GM23248 (cell line): ENCODE measurements around the gene SLC44A5. TPM values are rescaled to one million over a fixed set of nuclear protein-coding genes. Genes with fewer than 3 reads are reported as not detected.

Experiments used
- DNase-seq: peaks from one replicate; pipeline ENCODE4 v3.0.0-alpha.2; 2015
- H2AFZ ChIP-seq: fragments of 200-600 bp; sonication (generic); 2 replicates; pipeline ENCODE4 v1.6.1; 2016; ENCODE audit warnings: antibody characterized with exemption
- H3F3A ChIP-seq: fragments of 200-600 bp; sonication (generic); 2 replicates; pipeline ENCODE4 v1.6.1; 2016; ENCODE audit warnings: mild to moderate bottlenecking, antibody characterized with exemption, mixed run types; ENCODE audit not compliant: insufficient read depth
- H3K27ac ChIP-seq: fragments of 200-600 bp; sonication (generic); 2 replicates; pipeline ENCODE4 v1.5.1; 2016; ENCODE audit warnings: mild to moderate bottlenecking
- H3K27me3 ChIP-seq: fragments of 200-600 bp; sonication (generic); replicated peaks from 2 replicates; pipeline ENCODE4 v1.6.1; 2016; ENCODE audit warnings: mild to moderate bottlenecking; ENCODE audit not compliant: insufficient read depth
- H3K36me3 ChIP-seq: fragments of 200-600 bp; sonication (generic); 2 replicates; pipeline ENCODE4 v1.6.1; 2016; ENCODE audit warnings: low read depth, mild to moderate bottlenecking
- H3K4me1 ChIP-seq: fragments of 200-600 bp; sonication (generic); 2 replicates; pipeline ENCODE4 v1.6.1; 2016; ENCODE audit warnings: mild to moderate bottlenecking; ENCODE audit not compliant: insufficient read depth
- H3K4me2 ChIP-seq: fragments of 200-600 bp; sonication (generic); one replicate; pipeline ENCODE4 v1.6.1; 2016; ENCODE audit warnings: mild to moderate bottlenecking; ENCODE audit not compliant: unreplicated experiment
- H3K4me3 ChIP-seq: fragments of 200-600 bp; sonication (generic); 2 replicates; pipeline ENCODE4 v1.5.1; 2016; ENCODE audit warnings: mild to moderate bottlenecking
- H3K79me2 ChIP-seq: fragments of 200-600 bp; sonication (generic); 2 replicates; pipeline ENCODE4 v1.6.1; 2016; ENCODE audit warnings: mild to moderate bottlenecking; ENCODE audit not compliant: insufficient read depth
- H3K9ac ChIP-seq: fragments of 200-600 bp; sonication (generic); 2 replicates; pipeline ENCODE4 v1.6.1; 2016; ENCODE audit warnings: mild to moderate bottlenecking
- H3K9me2 ChIP-seq: fragments of 200-600 bp; sonication (generic); 2 replicates; pipeline ENCODE4 v1.6.1; 2016; ENCODE audit warnings: mixed run types, mild to moderate bottlenecking, moderate library complexity; ENCODE audit not compliant: insufficient read depth
- H3K9me3 ChIP-seq: fragments of 200-600 bp; sonication (generic); one replicate; pipeline ENCODE4 v1.6.1; 2017; ENCODE audit warnings: low read depth
- H4K20me1 ChIP-seq: fragments of 200-600 bp; sonication (generic); 2 replicates; pipeline ENCODE4 v1.6.0; 2016; ENCODE audit not compliant: insufficient read depth
- EZH2 ChIP-seq: fragments of 200-600 bp; sonication (generic); IDR thresholded peaks from 2 replicates; pipeline ENCODE4 v1.6.1; 2018; ENCODE audit warnings: antibody characterized with exemption, mild to moderate bottlenecking; ENCODE audit not compliant: insufficient read depth, poor library complexity, severe bottlenecking
- EZH2phosphoT487 ChIP-seq: fragments of 200-600 bp; sonication (generic); IDR thresholded peaks from 2 replicates; pipeline ENCODE4 v1.6.1; 2018; ENCODE audit warnings: antibody characterized with exemption, moderate library complexity, mild to moderate bottlenecking, low read depth; ENCODE audit not compliant: insufficient read depth
- WGBS, 2 experiments: methylation state at CpG; one replicate each; pipeline ENCODE4 v1.1.6; 2015 to 2017; ENCODE audit warnings: low lambda C conversion rate in 2 of 2, low coverage in 1 of 2; ENCODE audit errors: missing lambda C conversion rate in 2 of 2; 5-methylcytosine and 5-hydroxymethylcytosine counted together
- in situ Hi-C: fragments of 300-500 bp; cut with MboI; formaldehyde crosslinking; loops from 2 replicates; pipeline ENCODE4 v1.15.0; 2020
- polyA plus RNA-seq: library from polyadenylated mRNA; unstranded; fragments of >200 nt; fragmentation: Nextera tagmentation; extraction: Ambion mirVana; gene quantifications from 2 replicates; pipeline ENCODE4 v1.2.1, GENCODE V29; 2016
- total RNA-seq: library from RNA; depleted of rRNA; stranded (reverse); fragments of >200 nt; shearing (Covaris generic); gene quantifications from 2 replicates; pipeline ENCODE4 v1.2.3, GENCODE V29; 2014

Gene SLC44A5
- total and polyA plus RNA-seq, 2 experiments from 2014 or later = not detected

DNA sequence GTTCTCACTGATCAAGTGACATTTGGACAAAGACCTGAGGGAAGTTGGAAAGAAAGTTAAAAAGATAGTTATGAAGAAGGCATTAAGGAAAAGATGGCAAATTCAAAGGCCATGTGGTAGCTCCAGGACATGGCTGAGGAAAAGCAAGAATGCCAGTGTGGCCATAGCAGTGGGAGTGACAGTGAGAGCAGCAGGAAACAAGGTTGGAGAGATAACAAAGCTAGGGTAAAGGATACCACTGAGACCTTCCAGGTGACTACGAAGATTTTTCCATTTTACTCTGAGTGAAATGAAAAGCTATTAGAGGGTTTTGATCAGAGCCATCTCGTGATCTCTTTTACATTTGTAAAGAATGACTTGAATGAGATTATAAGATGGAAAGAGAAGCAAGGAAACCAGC lies 170.6 kb downstream of the SLC44A5 start:
- Histone ChIP-seq H3K36me3 (no peaks in the 10 kb centered on the region), H3K4me1 (no peaks in the 10 kb centered on the region), H3F3A (no peaks in the 10 kb centered on the region), H3K79me2 (no peaks in the 10 kb centered on the region), H3K4me2 (no peak overlapping the region), H3K4me3 (no peak overlapping the region), H3K9me2 (no peaks in the 10 kb centered on the region), H4K20me1 (no peaks in the 10 kb centered on the region), H3K9me3 (no peaks in the 10 kb centered on the region), H3K27me3 (no peaks in the 10 kb centered on the region), H3K9ac (no peak overlapping the region), H2AFZ (no peak overlapping the region), H3K27ac (no peak overlapping the region)
- in situ Hi-C loops = no loop called here
- 15 to 21% methylated on average over 2 of the region's 2 CpGs for WGBS, 2 experiments
- no peak for TF ChIP-seq EZH2
- TF ChIP-seq EZH2phosphoT487 = no peak
- no peak for DNase-seq

DNA sequence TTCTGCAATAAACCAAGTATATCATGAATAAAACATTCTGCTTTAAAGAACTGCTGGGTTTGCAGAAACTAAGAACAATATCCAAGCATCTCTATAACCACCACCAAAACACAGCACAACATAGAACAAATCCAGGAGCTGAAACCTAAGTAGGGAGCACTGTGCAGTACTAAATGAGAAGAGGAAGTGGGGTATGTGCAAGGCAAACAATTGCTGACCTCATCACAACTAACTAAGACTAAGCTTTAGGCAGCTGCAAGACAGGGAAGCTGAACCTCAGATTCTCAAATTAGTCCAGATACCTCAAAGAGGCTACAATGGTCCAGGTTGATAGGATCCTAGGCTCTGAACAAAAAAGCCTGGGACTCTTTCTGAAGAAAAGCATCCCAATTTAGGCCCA lies 172.6 kb downstream of the SLC44A5 start:
- Histone ChIP-seq H3F3A (no peaks in the 10 kb centered on the region), H3K9ac (no peak overlapping the region), H2AFZ (no peak overlapping the region), H3K27ac (no peak overlapping the region), H4K20me1 (no peaks in the 10 kb centered on the region), H3K9me2 (no peaks in the 10 kb centered on the region), H3K4me3 (no peak overlapping the region), H3K27me3 (no peaks in the 10 kb centered on the region), H3K79me2 (no peaks in the 10 kb centered on the region), H3K4me1 (no peaks in the 10 kb centered on the region), H3K36me3 (no peaks in the 10 kb centered on the region), H3K4me2 (no peak overlapping the region), H3K9me3 (no peaks in the 10 kb centered on the region)
- DNase-seq = no peak
- TF ChIP-seq EZH2 = no peak
- TF ChIP-seq EZH2phosphoT487 = no peak
- in situ Hi-C loops = no loop called here

DNA sequence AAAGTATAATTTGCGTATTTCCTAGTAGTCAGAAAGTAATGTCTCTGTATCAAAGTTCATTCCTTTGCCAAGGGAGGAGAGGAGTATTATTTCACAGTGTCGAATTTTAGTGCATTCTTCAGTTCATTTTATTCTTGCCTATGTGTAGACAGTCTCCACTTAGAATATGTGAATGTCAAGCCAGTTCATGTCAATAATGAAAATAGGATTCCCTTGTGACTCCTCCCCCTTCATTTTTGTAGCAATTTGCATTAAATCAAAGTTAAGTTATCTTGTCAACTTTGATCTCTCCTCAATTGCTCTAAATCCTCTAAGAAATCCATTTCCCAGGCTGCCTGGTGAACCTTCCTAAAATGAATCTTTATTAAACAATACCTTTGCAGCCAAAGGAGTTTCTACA lies 179.1 kb downstream of the SLC44A5 start:
- no peaks in the 10 kb centered on the region for H3K27me3 ChIP-seq
- no peak overlapping the region for H2AFZ ChIP-seq
- H3K9me2 ChIP-seq = no peaks in the 10 kb centered on the region
- H3K4me3 ChIP-seq = no peak overlapping the region
- no peak overlapping the region for H3K9ac ChIP-seq
- no peaks in the 10 kb centered on the region for H3K36me3 ChIP-seq
- no peaks in the 10 kb centered on the region for H3K79me2 ChIP-seq
- TF ChIP-seq EZH2phosphoT487 (no peak), EZH2 (no peak)
- H3F3A ChIP-seq = no peaks in the 10 kb centered on the region
- in situ Hi-C loops = no loop called here
- H3K27ac ChIP-seq = no peak overlapping the region
- no peaks in the 10 kb centered on the region for H3K9me3 ChIP-seq
- 2 to 8% methylated on average over 2 of the region's 2 CpGs for WGBS, 2 experiments
- DNase-seq = no peak
- H3K4me1 ChIP-seq = no peaks in the 10 kb centered on the region
- no peak overlapping the region for H3K4me2 ChIP-seq
- no peaks in the 10 kb centered on the region for H4K20me1 ChIP-seq

DNA sequence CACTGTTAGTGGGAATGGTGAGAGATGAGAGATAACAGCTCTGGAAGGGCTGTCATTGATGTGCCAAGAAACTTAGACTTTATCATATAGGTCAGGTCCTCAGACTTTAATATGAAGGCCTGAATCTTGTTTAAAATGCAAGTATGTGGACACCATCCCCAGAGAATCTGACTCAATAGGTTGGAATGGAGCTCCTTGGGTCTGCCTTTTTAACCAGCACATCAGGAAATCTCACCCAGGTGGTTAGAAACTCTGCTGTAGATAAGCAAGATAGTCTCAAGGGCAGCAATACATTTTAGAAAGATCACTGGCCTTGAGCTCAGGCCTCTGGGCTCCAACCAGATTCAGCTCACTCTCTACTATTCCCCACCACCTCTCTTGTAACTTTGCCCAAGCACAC lies 180.4 kb downstream of the SLC44A5 start:
- TF ChIP-seq EZH2 (no peak), EZH2phosphoT487 (no peak)
- H3K9me3 ChIP-seq = no peaks in the 10 kb centered on the region
- no peaks in the 10 kb centered on the region for H4K20me1 ChIP-seq
- H3K79me2 ChIP-seq = no peaks in the 10 kb centered on the region
- no peak overlapping the region for H3K4me3 ChIP-seq
- no peaks in the 10 kb centered on the region for H3K4me1 ChIP-seq
- no peak overlapping the region for H3K9ac ChIP-seq
- no peak overlapping the region for H3K4me2 ChIP-seq
- H3K36me3 ChIP-seq = no peaks in the 10 kb centered on the region
- in situ Hi-C loops = no loop called here
- H3K27ac ChIP-seq = no peak overlapping the region
- no peak for DNase-seq
- no peaks in the 10 kb centered on the region for H3F3A ChIP-seq
- H2AFZ ChIP-seq = no peak overlapping the region
- H3K27me3 ChIP-seq = no peaks in the 10 kb centered on the region
- H3K9me2 ChIP-seq = no peaks in the 10 kb centered on the region

DNA sequence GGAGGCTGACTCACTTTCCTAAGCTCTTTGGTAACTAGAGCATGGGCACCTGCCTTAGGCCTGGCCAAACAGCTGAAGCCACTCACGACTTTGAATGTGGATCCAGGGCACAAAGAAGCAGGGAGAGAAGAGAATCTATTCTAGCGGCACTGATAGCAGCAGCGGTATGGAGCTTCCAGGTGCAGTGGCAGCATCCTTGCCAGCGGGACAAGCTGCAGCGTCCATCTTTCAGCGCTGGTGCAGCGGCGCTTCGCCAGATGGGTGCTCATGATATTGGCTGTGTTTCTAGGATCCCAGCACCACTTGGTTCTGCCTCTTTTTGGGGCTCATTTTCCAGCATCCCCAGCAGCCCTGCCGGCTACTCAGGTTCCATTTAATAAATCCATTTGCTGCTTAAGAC lies 184.2 kb downstream of the SLC44A5 start:
- H3K4me3 ChIP-seq = no peak overlapping the region
- H2AFZ ChIP-seq = no peak overlapping the region
- H3K4me1 ChIP-seq = no peaks in the 10 kb centered on the region
- no peaks in the 10 kb centered on the region for H3K79me2 ChIP-seq
- H3K9me2 ChIP-seq = no peaks in the 10 kb centered on the region
- in situ Hi-C loops = no loop called here
- TF ChIP-seq EZH2phosphoT487 = no peak
- TF ChIP-seq EZH2 = no peak
- H4K20me1 ChIP-seq = no peaks in the 10 kb centered on the region
- no peaks in the 10 kb centered on the region for H3K27me3 ChIP-seq
- H3K9ac ChIP-seq = no peak overlapping the region
- no peak overlapping the region for H3K4me2 ChIP-seq
- H3F3A ChIP-seq = no peaks in the 10 kb centered on the region
- DNase-seq = no peak
- no peaks in the 10 kb centered on the region for H3K9me3 ChIP-seq
- H3K27ac ChIP-seq = no peak overlapping the region
- 43 to 44% methylated on average over 10 of the region's 10 CpGs for WGBS, 2 experiments
- no peaks in the 10 kb centered on the region for H3K36me3 ChIP-seq
